Articular chondrocyte of knee joint (primary cell): ENCODE results near the gene NFATC2. TPM values are rescaled to one million over a fixed set of nuclear protein-coding genes. Genes with fewer than 3 reads are reported as not detected.

ENCODE experiments used
- small RNA-seq: library from RNA; depleted of rRNA; stranded (forward); fragments of <200 nt; gene quantifications from one replicate; pipeline ENCODE3, GENCODE V24; 2012
- total RNA-seq: library from RNA; depleted of rRNA; stranded (reverse); fragments of >200 nt; gene quantifications from 2 replicates; pipeline ENCODE4 v1.2.3, GENCODE V29; 2012

Gene NFATC2
- total RNA-seq: 1.1 and 2.4 TPM in 2 replicates

GRCh38 chr20:51542571-51543421 is at the start of gene NFATC2:
Gene NFATC2 (minus strand): TSS chr20:51542719. CDS start chr20:51542499, 220 bp downstream.

Small RNA genes within 50 kb of the gene (small RNA-seq; reads per million reads assigned to genes)
- gene MIR3194: not detected

Other genes starting within 250 kb of the NFATC2 start
- gene ATP9A, start 225.7 kb upstream of the NFATC2 start, total RNA-seq: 25.0 and 26.3 TPM in 2 replicates